CD4-positive, alpha-beta memory T cell (primary cell): ENCODE results near the gene CAMTA1. TPM values are rescaled to one million over a fixed set of nuclear protein-coding genes. Genes with fewer than 3 reads are reported as not detected.
A peak's percentile ranks its signal among the peaks of the same experiment; 100 is the strongest.
"Not testable (repeated sequence)": the region's sequence is repeated elsewhere in the genome, so short reads cannot be mapped to it uniquely, and the experiment has no call there.

Experiments
- CTCF ChIA-PET: fragments of 350-600 bp; sonication (Branson Sonifier 250); formaldehyde crosslinking; loops from one replicate; lab custom pipeline; 2021; ENCODE audit warnings: inconsistent platforms; ENCODE audit not compliant: partially characterized antibody; lab: Charles Lee
- POLR2A ChIA-PET: fragments of 350-600 bp; sonication (Branson Sonifier 250); formaldehyde crosslinking; loops from one replicate; lab custom pipeline; 2021; ENCODE audit not compliant: partially characterized antibody; lab: Charles Lee
- DNase-seq, 5 donors: peaks; one replicate each; pipeline versions ENCODE4 v3.0.0 to v3.0.0-alpha.2; 2020 to 2022; ENCODE audit warnings: mixed read lengths in 1 of 5
- H3K27ac ChIP-seq: one replicate; pipeline ENCODE4 v1.7.0; 2013; ENCODE audit warnings: low read depth, low read length
- H3K27me3 ChIP-seq: 2 replicates; pipeline ENCODE4 v1.7.0; 2013; ENCODE audit warnings: mild to moderate bottlenecking, low read length, moderate library complexity; ENCODE audit not compliant: insufficient read depth
- H3K36me3 ChIP-seq: 2 replicates; pipeline ENCODE4 v1.7.0; 2013; ENCODE audit warnings: mild to moderate bottlenecking, low read length, moderate library complexity; ENCODE audit not compliant: insufficient read depth
- H3K4me1 ChIP-seq: 2 replicates; pipeline ENCODE4 v1.7.0; 2013; ENCODE audit warnings: mild to moderate bottlenecking, low read length, moderate library complexity; ENCODE audit not compliant: insufficient read depth
- H3K4me3 ChIP-seq, 2 donors: one replicate each; pipeline ENCODE4 v1.7.0; 2013; ENCODE audit warnings: low read length in 2 of 2, mild to moderate bottlenecking in 1 of 2
- H3K9me3 ChIP-seq, 2 donors: one replicate each; pipeline ENCODE4 v1.7.0; 2013; ENCODE audit warnings: low read length in 2 of 2, control low read depth in 1 of 2; ENCODE audit not compliant: control insufficient read depth in 1 of 2
- H3K27ac Mint-ChIP-seq, 7 donors: one replicate each; pipeline ENCODE4 v1.8.0; 2020 to 2021; ENCODE audit warnings: mixed read lengths in 7 of 7, mild to moderate bottlenecking in 6 of 7, inconsistent platforms in 3 of 7, moderate library complexity in 3 of 7
- H3K27me3 Mint-ChIP-seq, 2 donors: one replicate each; pipeline ENCODE4 v1.8.0; 2020 to 2021; ENCODE audit warnings: mixed read lengths in 2 of 2
- H3K36me3 Mint-ChIP-seq, 2 donors: one replicate each; pipeline ENCODE4 v1.8.0; 2020 to 2021; ENCODE audit warnings: mixed read lengths in 2 of 2, inconsistent platforms in 1 of 2, mild to moderate bottlenecking in 1 of 2
- H3K4me1 Mint-ChIP-seq, 4 donors: one replicate each; pipeline ENCODE4 v1.8.0; 2020 to 2021; ENCODE audit warnings: mixed read lengths in 4 of 4, mild to moderate bottlenecking in 1 of 4
- H3K4me3 Mint-ChIP-seq, 8 donors: one replicate each; pipeline ENCODE4 v1.8.0; 2020 to 2021; ENCODE audit warnings: mixed read lengths in 8 of 8, mild to moderate bottlenecking in 7 of 8, moderate library complexity in 6 of 8, inconsistent platforms in 3 of 8
- H3K9me3 Mint-ChIP-seq, 8 donors: one replicate each; pipeline ENCODE4 v1.8.0; 2020 to 2021; ENCODE audit warnings: mixed read lengths in 8 of 8, mild to moderate bottlenecking in 5 of 8, inconsistent platforms in 3 of 8, moderate library complexity in 1 of 8
- intact Hi-C: fragments of 100-400 bp; cut with micrococcal nuclease; formaldehyde crosslinking; loops from one replicate; pipeline ENCODE4 v1.15.1; 2023
- polyA plus RNA-seq, 2 donors: library from polyadenylated mRNA; unstranded; fragments of 300-500 nt; fragmentation: Illumina TruSeq; gene quantifications; one replicate each; pipeline ENCODE4 v1.2.3, GENCODE V29; 2021
- total RNA-seq, 2 experiments: library from RNA; stranded (reverse); gene quantifications; one replicate each; pipeline ENCODE4 v1.2.3, GENCODE V29; 2021

Gene CAMTA1
- total and polyA plus RNA-seq, 4 experiments from 2014 or later, result 39.1 to 118 (median 59.9) TPM

- Histone ChIP-seq H3K27ac (no peak overlapping the region), H3K4me3 (no peak overlapping the region), H3K36me3 (no peaks in the 10 kb centered on the region), H3K27me3 (no peaks in the 10 kb centered on the region), H3K9me3 (no peaks in the 10 kb centered on the region), H3K4me1 (no peaks in the 10 kb centered on the region)
- Mint-ChIP-seq H3K4me3 (no peak overlapping the region), H3K27me3 (peaks cover under 1 to 4% of the 10 kb centered on the region in 2 donors), H3K27ac (no peak overlapping the region), H3K4me1 (no peaks in the 10 kb centered on the region), H3K36me3 (no peaks in the 10 kb centered on the region), H3K9me3 (peaks cover 0 to 2% (median 0%) of the 10 kb centered on the region in 8 donors)
- ChIA-PET CTCF (interaction anchor here (1.8 kb wide), 1 partner anchor 9 kb away, joined by 3 read pairs; no protein-coding TSS in a partner anchor), POLR2A (no interaction called here)
- intact Hi-C loops, result no loop called here
- no peak for DNase-seq
Measured at GRCh38 chr1:7149080-7149838, 364.0 kb downstream of the CAMTA1 start.

DNA sequence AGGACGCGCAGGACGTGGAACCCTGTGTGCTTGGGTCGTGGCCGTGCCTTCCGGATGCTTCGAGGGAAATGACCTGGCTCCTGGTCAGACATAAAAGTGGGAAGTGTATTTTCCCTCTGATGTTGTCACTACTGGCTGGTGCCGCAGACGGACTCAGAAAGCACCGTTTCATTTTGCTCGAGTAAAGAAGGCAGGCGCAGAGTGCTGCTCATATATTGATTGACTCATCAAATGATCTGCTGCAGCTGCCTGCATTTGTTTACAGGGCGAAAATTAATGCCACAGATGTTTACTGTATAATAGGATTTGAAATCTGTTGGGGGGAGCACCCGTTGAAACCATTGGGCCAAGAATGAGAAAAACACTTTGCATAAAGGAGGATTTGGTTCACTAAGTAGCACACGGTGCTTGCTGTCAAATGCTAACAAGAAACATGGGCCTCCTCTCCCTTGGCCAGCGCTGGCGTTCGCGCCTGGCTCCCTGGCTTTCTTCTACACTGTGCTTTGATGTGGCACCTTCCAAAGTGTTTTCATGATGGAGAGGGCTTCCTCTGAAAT lies 365.5 kb downstream of the CAMTA1 start:
- Histone ChIP-seq H3K4me1 (no peaks in the 10 kb centered on the region), H3K27me3 (no peaks in the 10 kb centered on the region), H3K9me3 (no peaks in the 10 kb centered on the region), H3K4me3 (no peak overlapping the region), H3K36me3 (no peaks in the 10 kb centered on the region), H3K27ac (no peak overlapping the region)
- ChIA-PET CTCF (interaction anchor here (1.8 kb wide), 1 partner anchor 10 kb away, joined by 3 read pairs; no protein-coding TSS in a partner anchor), POLR2A (no interaction called here)
- DNase-seq, result no peak
- Mint-ChIP-seq H3K27me3 (peaks cover 0 to 4% of the 10 kb centered on the region in 2 donors), H3K36me3 (no peaks in the 10 kb centered on the region), H3K9me3 (peaks cover 0 to 2% (median 0%) of the 10 kb centered on the region in 8 donors), H3K4me1 (no peaks in the 10 kb centered on the region), H3K27ac (no peak overlapping the region), H3K4me3 (no peak overlapping the region)
- intact Hi-C loops, result no loop called here

- H3K9me3 ChIP-seq, result no peaks in the 10 kb centered on the region
- ChIA-PET POLR2A (no interaction called here), CTCF (no interaction called here)
- Mint-ChIP-seq H3K4me3 (no peak overlapping the region), H3K4me1 (no peaks in the 10 kb centered on the region), H3K27ac (no peak overlapping the region), H3K9me3 (peaks cover 0 to 2% (median 0%) of the 10 kb centered on the region in 8 donors), H3K36me3 (no peaks in the 10 kb centered on the region), H3K27me3 (peaks cover 0 to 4% of the 10 kb centered on the region in 2 donors)
- no peak for DNase-seq
- H3K27me3 ChIP-seq, result no peaks in the 10 kb centered on the region
- H3K4me1 ChIP-seq, result no peaks in the 10 kb centered on the region
- no peak overlapping the region for H3K27ac ChIP-seq
- no peak overlapping the region for H3K4me3 ChIP-seq
- H3K36me3 ChIP-seq, result no peaks in the 10 kb centered on the region
- intact Hi-C loops, result no loop called here
Measured at GRCh38 chr1:7151978-7152377, 366.7 kb downstream of the CAMTA1 start.

GRCh38 chr1:7152655-7153054 lies 367.4 kb downstream of the CAMTA1 start:
- H3K27ac Mint-ChIP-seq, result no peak overlapping the region
- H3K9me3 Mint-ChIP-seq, result peaks cover 0 to 2% (median 0%) of the 10 kb centered on the region in 8 donors
- no peak overlapping the region for H3K27ac ChIP-seq
- no peak for DNase-seq
- H3K9me3 ChIP-seq, result no peaks in the 10 kb centered on the region
- no peak overlapping the region for H3K4me3 Mint-ChIP-seq
- H3K4me3 ChIP-seq, result no peak overlapping the region
- peaks cover 0 to 4% of the 10 kb centered on the region in 2 donors for H3K27me3 Mint-ChIP-seq
- no peaks in the 10 kb centered on the region for H3K36me3 ChIP-seq
- POLR2A ChIA-PET, result no interaction called here
- no peaks in the 10 kb centered on the region for H3K4me1 ChIP-seq
- intact Hi-C loops, result no loop called here
- H3K4me1 Mint-ChIP-seq, result no peaks in the 10 kb centered on the region
- CTCF ChIA-PET, result no interaction called here
- H3K27me3 ChIP-seq, result no peaks in the 10 kb centered on the region
- H3K36me3 Mint-ChIP-seq, result no peaks in the 10 kb centered on the region

DNA sequence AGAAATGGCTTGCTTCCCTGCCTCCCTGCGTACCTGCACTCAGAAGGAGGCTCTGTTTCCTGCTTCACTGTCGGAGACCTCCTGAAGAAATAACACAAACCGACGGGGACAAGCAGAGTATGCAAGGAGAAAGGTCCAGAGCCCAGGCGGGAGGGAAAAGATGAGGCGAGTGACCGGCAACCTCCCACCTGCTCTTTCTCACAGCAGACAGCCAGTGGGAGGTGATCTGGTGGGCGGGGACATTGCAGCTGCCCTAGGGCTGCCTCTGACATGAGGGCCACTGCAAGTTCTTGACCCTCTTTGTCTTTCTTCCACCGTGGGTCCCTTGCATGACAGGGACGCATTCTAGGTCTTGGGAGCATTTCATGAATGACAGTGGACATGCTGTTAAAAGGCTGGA lies 368.2 kb downstream of the CAMTA1 start:
- no peaks in the 10 kb centered on the region for H3K4me1 Mint-ChIP-seq
- CTCF ChIA-PET, result no interaction called here
- Histone ChIP-seq H3K27me3 (no peaks in the 10 kb centered on the region), H3K36me3 (no peaks in the 10 kb centered on the region), H3K27ac (no peak overlapping the region), H3K4me3 (no peak overlapping the region), H3K9me3 (no peaks in the 10 kb centered on the region), H3K4me1 (no peaks in the 10 kb centered on the region)
- no peaks in the 10 kb centered on the region for H3K36me3 Mint-ChIP-seq
- no peak overlapping the region for H3K27ac Mint-ChIP-seq
- intact Hi-C loops, result no loop called here
- peaks cover 0 to 2% (median 0%) of the 10 kb centered on the region in 8 donors for H3K9me3 Mint-ChIP-seq
- H3K27me3 Mint-ChIP-seq, result peaks cover 0 to 4% of the 10 kb centered on the region in 2 donors
- no peak for DNase-seq
- H3K4me3 Mint-ChIP-seq, result no peak overlapping the region
- POLR2A ChIA-PET, result no interaction called here

- Mint-ChIP-seq H3K9me3 (peaks cover 0 to 21% (median 4%) of the 10 kb centered on the region in 8 donors), H3K27me3 (peaks cover 3 to 10% of the 10 kb centered on the region in 2 donors)
- POLR2A ChIA-PET, result no interaction called here
Measured at GRCh38 chr1:7159116-7159781, 374.0 kb downstream of the CAMTA1 start.

DNA sequence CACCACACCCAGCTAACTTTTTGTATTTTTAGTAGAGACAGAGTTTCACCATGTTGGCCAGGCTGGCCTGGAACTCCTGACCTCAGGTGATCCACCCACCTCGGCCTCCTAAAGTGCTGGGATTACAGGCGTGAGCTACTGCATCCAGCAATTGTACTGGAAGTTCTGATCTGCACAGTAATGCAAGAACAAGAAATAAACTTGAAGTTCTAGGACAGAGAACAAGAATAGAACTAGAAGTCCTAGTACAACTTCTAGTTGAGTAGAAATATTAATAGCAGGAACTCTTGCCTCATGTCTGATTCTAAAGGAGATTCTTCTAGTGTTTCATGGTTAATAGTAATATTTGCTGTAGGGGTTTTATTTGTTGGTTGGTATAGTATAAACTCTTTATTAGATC lies 383.3 kb downstream of the CAMTA1 start:
- H3K4me1 Mint-ChIP-seq, H3K27ac ChIP-seq, H3K4me1 ChIP-seq, H3K4me3 ChIP-seq, POLR2A ChIA-PET, intact Hi-C loops, H3K27me3 ChIP-seq, H3K9me3 Mint-ChIP-seq, H3K27ac Mint-ChIP-seq, H3K4me3 Mint-ChIP-seq, CTCF ChIA-PET, DNase-seq, H3K36me3 Mint-ChIP-seq, H3K36me3 ChIP-seq, H3K9me3 ChIP-seq: not testable (repeated sequence)
- H3K27me3 Mint-ChIP-seq, result peaks cover 12 to 22% of the 10 kb centered on the region in 2 donors

More at GRCh38 chr1:7159116-7159781, 374.0 kb downstream of the CAMTA1 start:
- H3K27ac Mint-ChIP-seq, result peak overlapping the region in 1 of 7 donors; percentile 42
- CTCF ChIA-PET, result no interaction called here
- H3K4me3 ChIP-seq, result no peak overlapping the region
- H3K36me3 ChIP-seq, result no peaks in the 10 kb centered on the region
- no peaks in the 10 kb centered on the region for H3K4me1 ChIP-seq
- no peaks in the 10 kb centered on the region for H3K36me3 Mint-ChIP-seq
- no peaks in the 10 kb centered on the region for H3K9me3 ChIP-seq
- no peak overlapping the region for H3K27ac ChIP-seq
- intact Hi-C loops, result no loop called here
- H3K4me3 Mint-ChIP-seq, result no peak overlapping the region
- no peak for DNase-seq
- no peaks in the 10 kb centered on the region for H3K27me3 ChIP-seq
- no peaks in the 10 kb centered on the region for H3K4me1 Mint-ChIP-seq
